RWPE1 (cell line): ENCODE measurements around the gene RGS19.

Experiments
- CTCF ChIA-PET: fragments of 350-600 bp; sonication (Branson Sonifier 250); formaldehyde crosslinking; extraction: SDS; loops from one replicate; lab custom pipeline; 2021; lab: Yijun Ruan, JAX
- POLR2A ChIA-PET: fragments of 400-600 bp; formaldehyde crosslinking; extraction: SDS; loops from one replicate; lab custom pipeline; 2020; ENCODE audit warnings: antibody characterized with exemption; ENCODE audit not compliant: low non-redundant PET; lab: Yijun Ruan, JAX
- DNase-seq: peaks from one replicate; pipeline ENCODE4 v3.0.0; 2012; ENCODE audit warnings: low spot score
- H3K27ac ChIP-seq: fragments of 450-650 bp; 2 replicates; pipeline ENCODE4 v1.5.1; 2017
- CTCF ChIP-seq: fragments of 450-650 bp; conservative IDR thresholded peaks from 2 replicates; pipeline ENCODE4 v1.5.1; 2017; ENCODE audit warnings: low read depth, mild to moderate bottlenecking

The RGS19 gene

GRCh38 chr20:64100566-64100888 lies 21.2 kb upstream of the RGS19 start:
- TF ChIP-seq CTCF = no peak
- H3K27ac ChIP-seq = no peak overlapping the region
- CTCF ChIA-PET = interaction anchor here (1.8 kb wide), 1 partner anchor 61 kb away, joined by 8 read pairs; no protein-coding TSS in a partner anchor
- POLR2A ChIA-PET = no interaction called here
- DNase-seq = no peak

- no peak for TF ChIP-seq CTCF
- ChIA-PET POLR2A (no interaction called here), CTCF (interaction anchor here (1.0 to 1.9 kb wide), 3 partner anchors 15 to 61 kb away, joined by 3 to 8 read pairs (median 6); partner anchors contain the start of gene LKAAEAR1)
- DNase-seq = no peak
- H3K27ac ChIP-seq = no peak overlapping the region
Observed at GRCh38 chr20:64099880-64100565, 20.7 kb upstream of the RGS19 start.

- ChIA-PET CTCF (interaction anchor here (0.7 to 1.9 kb wide), 4 partner anchors 13 to 60 kb away, joined by 3 to 8 read pairs (median 4); partner anchors contain the start of gene LKAAEAR1), POLR2A (no interaction called here)
- H3K27ac ChIP-seq = no peak overlapping the region
- DNase-seq = no peak
- TF ChIP-seq CTCF = no peak
Observed at GRCh38 chr20:64099086-64099786, 19.9 kb upstream of the RGS19 start.

- no peak for DNase-seq
- no peak for TF ChIP-seq CTCF
- ChIA-PET CTCF (interaction anchor here (0.7 to 1.9 kb wide), 3 partner anchors 14 to 21 kb away, joined by 3 to 6 read pairs (median 3); partner anchors contain the start of gene LKAAEAR1), POLR2A (no interaction called here)
- no peak overlapping the region for H3K27ac ChIP-seq
Observed at GRCh38 chr20:64098471-64099013, 19.2 kb upstream of the RGS19 start.

- ChIA-PET POLR2A (no interaction called here), CTCF (interaction anchor here (1.3 kb wide), 1 partner anchor 13 kb away, joined by 6 read pairs; the partner anchor contains the start of gene LKAAEAR1)
- DNase-seq = no peak
- no peak overlapping the region for H3K27ac ChIP-seq
- no peak for TF ChIP-seq CTCF
Observed at GRCh38 chr20:64096535-64096934, 17.2 kb upstream of the RGS19 start.

GRCh38 chr20:64095927-64096326 lies 16.6 kb upstream of the RGS19 start:
- no peak for TF ChIP-seq CTCF
- no peak overlapping the region for H3K27ac ChIP-seq
- DNase-seq = no peak
- CTCF ChIA-PET = interaction anchor here (0.7 to 1.3 kb wide), 2 partner anchors 12 to 25 kb away, joined by 3 to 6 read pairs; partner anchors contain the start of gene LKAAEAR1
- POLR2A ChIA-PET = no interaction called here
